IMR-90 (cell line): ENCODE data around the gene AANAT. TPM values are rescaled to one million over a fixed set of nuclear protein-coding genes. Genes with fewer than 3 reads are reported as not detected.
A peak's percentile ranks its signal among the peaks of the same experiment; 100 is the strongest.

ENCODE experiments used
- ATAC-seq: fragments of 200-7000 bp; cut with Tn5 transposase; 2 replicates; pipeline ENCODE4 v1.9.1; 2020; ENCODE audit warnings: low read depth, mild to moderate bottlenecking, moderate library complexity
- BruUV-seq: library from RNA; stranded (reverse); fragments of 400-500 nt; replicated peaks from 2 replicates; lab custom pipeline; 2021; lab: Mats Ljungman, UMichigan
- CTCF ChIA-PET: fragments of 300-600 bp; formaldehyde crosslinking; extraction: SDS; loops from one replicate; lab custom pipeline; 2021; ENCODE audit warnings: antibody characterized with exemption; lab: Yijun Ruan, JAX
- POLR2A ChIA-PET: fragments of 300-600 bp; sonication (Branson Sonifier 250); formaldehyde crosslinking; loops from one replicate; lab custom pipeline; 2022; ENCODE audit warnings: antibody characterized with exemption; ENCODE audit not compliant: unreplicated experiment; lab: Charles Lee
- DNase-seq: peaks from one replicate; pipeline ENCODE4 v3.0.0; 2013
- H2AFZ ChIP-seq: replicated peaks from 2 replicates; pipeline ENCODE3; 2013; ENCODE audit warnings: low read length, mild to moderate bottlenecking; ENCODE audit not compliant: poor library complexity
- H2AK5ac ChIP-seq: 2 replicates; pipeline ENCODE4 v1.6.1; 2013; ENCODE audit warnings: low read depth, low read length, inconsistent platforms
- H2AK9ac ChIP-seq: replicated peaks from 2 replicates; pipeline ENCODE3; 2013; ENCODE audit warnings: mild to moderate bottlenecking, low read depth, low read length, moderate library complexity; ENCODE audit not compliant: poor library complexity
- H2BK120ac ChIP-seq: 2 replicates; pipeline ENCODE4 v1.6.1; 2013; ENCODE audit warnings: low read depth, low read length, inconsistent platforms
- H2BK15ac ChIP-seq: 3 replicates; pipeline ENCODE4 v1.6.1; 2013; ENCODE audit warnings: low read depth, low read length, inconsistent platforms
- H2BK20ac ChIP-seq: 2 replicates; pipeline ENCODE4 v1.6.1; 2013; ENCODE audit warnings: low read depth, mild to moderate bottlenecking, inconsistent platforms, low read length, moderate library complexity
- H2BK5ac ChIP-seq: 2 replicates; pipeline ENCODE4 v1.6.1; 2013; ENCODE audit warnings: mild to moderate bottlenecking, low read depth, low read length, inconsistent platforms; ENCODE audit not compliant: poor library complexity, severe bottlenecking
- H3K14ac ChIP-seq: replicated peaks from 2 replicates; pipeline ENCODE4 v1.6.1; 2013; ENCODE audit warnings: low read depth, low read length, inconsistent platforms
- H3K18ac ChIP-seq: 2 replicates; pipeline ENCODE4 v1.6.1; 2013; ENCODE audit warnings: low read depth, low read length, control low read depth
- H3K23ac ChIP-seq: 2 replicates; pipeline ENCODE4 v1.6.1; 2013; ENCODE audit warnings: low read depth, low read length, inconsistent platforms
- H3K27ac ChIP-seq: 2 replicates; pipeline ENCODE4 v1.5.1; 2013; ENCODE audit warnings: mild to moderate bottlenecking, control low read depth, low read length; ENCODE audit not compliant: insufficient read depth
- H3K27me3 ChIP-seq: 2 replicates; pipeline ENCODE4 v1.6.1; 2013; ENCODE audit warnings: low read length; ENCODE audit not compliant: control insufficient read depth, insufficient read depth
- H3K36me3 ChIP-seq: 2 replicates; pipeline ENCODE4 v1.6.1; 2013; ENCODE audit warnings: low read length, mixed read lengths; ENCODE audit not compliant: control insufficient read depth, insufficient read depth
- H3K4ac ChIP-seq: 2 replicates; pipeline ENCODE4 v1.6.1; 2013; ENCODE audit warnings: low read depth, low read length, inconsistent platforms
- H3K4me1 ChIP-seq: 2 replicates; pipeline ENCODE4 v1.6.1; 2013; ENCODE audit warnings: low read length, mixed read lengths; ENCODE audit not compliant: control insufficient read depth, insufficient read depth
- H3K4me2 ChIP-seq: 2 replicates; pipeline ENCODE4 v1.6.1; 2013; ENCODE audit warnings: low read depth, mild to moderate bottlenecking, control low read depth, low read length, moderate library complexity
- H3K4me3 ChIP-seq: 2 replicates; pipeline ENCODE4 v1.5.1; 2013; ENCODE audit warnings: low read depth, mild to moderate bottlenecking, control low read depth, low read length, moderate library complexity; ENCODE audit not compliant: insufficient read depth
- H3K56ac ChIP-seq: 2 replicates; pipeline ENCODE4 v1.6.1; 2013; ENCODE audit warnings: low read length, inconsistent platforms; ENCODE audit not compliant: insufficient read depth; ENCODE audit errors: extremely low read depth
- H3K79me1 ChIP-seq, 2 experiments: 2 replicates each; pipeline ENCODE4 v1.6.1; 2013; ENCODE audit warnings: low read length in 2 of 2, inconsistent platforms in 1 of 2, low read depth in 1 of 2
- H3K9ac ChIP-seq: 2 replicates; pipeline ENCODE4 v1.6.1; 2013; ENCODE audit warnings: low read depth, low read length, control low read depth
- H3K9me1 ChIP-seq: 2 replicates; pipeline ENCODE4 v1.6.1; 2013; ENCODE audit warnings: low read length, inconsistent platforms; ENCODE audit not compliant: insufficient read depth
- H3K9me3 ChIP-seq: 2 replicates; pipeline ENCODE4 v1.6.1; 2013; ENCODE audit warnings: low read length; ENCODE audit not compliant: control insufficient read depth, insufficient read depth
- H4K20me1 ChIP-seq: 2 replicates; pipeline ENCODE4 v1.6.1; 2013; ENCODE audit warnings: low read length, inconsistent platforms; ENCODE audit not compliant: insufficient read depth
- H4K5ac ChIP-seq: 2 replicates; pipeline ENCODE4 v1.6.1; 2013; ENCODE audit warnings: mild to moderate bottlenecking, low read depth, low read length, control low read depth
- H4K8ac ChIP-seq, 2 experiments: 2 replicates each; pipeline ENCODE4 v1.6.1; 2013; ENCODE audit warnings: low read depth in 2 of 2, low read length in 2 of 2, control low read depth in 1 of 2, inconsistent platforms in 1 of 2
- H4K91ac ChIP-seq: 2 replicates; pipeline ENCODE4 v1.6.1; 2013; ENCODE audit warnings: low read depth, low read length, inconsistent platforms; ENCODE audit not compliant: insufficient read depth
- NFE2L2 ChIP-seq: fragments of 150-350 bp; IDR thresholded peaks from 2 replicates; pipeline ENCODE4 v1.6.1; 2016; ENCODE audit warnings: low read depth, mild to moderate bottlenecking, low read length
- WGBS, 2 experiments: methylation state at CpG; one replicate each; pipeline versions ENCODE4 v1.1.5 to v1.1.7; 2013; ENCODE audit warnings: missing lambda C conversion rate in 2 of 2; ENCODE audit not compliant: insufficient read length in 1 of 2; ENCODE audit errors: extremely low coverage in 2 of 2; 5-methylcytosine and 5-hydroxymethylcytosine counted together
- dilution Hi-C: fragments of 300-500 bp; cut with HindIII; formaldehyde crosslinking; loops from one replicate; pipeline ENCODE4 v1.14.3; 2018; ENCODE audit warnings: low sequenced_read_pairs; ENCODE audit not compliant: unreplicated experiment
- in situ Hi-C: fragments of 300-500 bp; cut with MboI; formaldehyde crosslinking; loops from 3 replicates; pipeline ENCODE4 v1.14.3; 2019; ENCODE audit warnings: low sequenced_read_pairs, inconsistent platforms, mixed read lengths
- intact Hi-C: fragments of 100-400 bp; cut with micrococcal nuclease; formaldehyde crosslinking; loops from 2 replicates; pipeline ENCODE4 v1.10.0; 2022
- polyA plus RNA-seq, 3 experiments: library from polyadenylated mRNA; depleted of rRNA; stranded (reverse); fragments of >200 nt; gene quantifications; 2 replicates each; pipeline ENCODE4 v1.2.3, GENCODE V29; 2012; ENCODE audit warnings: low replicate concordance in 1 of 3
- total RNA-seq: library from RNA; depleted of rRNA; stranded (reverse); fragments of >200 nt; gene quantifications from 2 replicates; pipeline ENCODE4 v1.2.3, GENCODE V29; 2012

The AANAT gene
- total and polyA plus RNA-seq, 2 of the 4 experiments (the other 2 are of a cell fraction) = 0.21 TPM; not detected in 1

- Histone ChIP-seq H3K79me1 (no peaks in the 10 kb centered on the region), H2BK5ac (no peak overlapping the region), H3K27ac (no peak overlapping the region), H3K27me3 (no peaks in the 10 kb centered on the region), H2BK120ac (no peak overlapping the region), H3K14ac (no peak overlapping the region), H3K18ac (no peak overlapping the region), H4K5ac (no peak overlapping the region), H4K8ac (no peak overlapping the region), H2AK9ac (no peak overlapping the region), H3K4me2 (no peak overlapping the region), H3K9ac (no peak overlapping the region), H3K56ac (no peak overlapping the region), H3K4me3 (no peak overlapping the region), H2BK20ac (no peak overlapping the region), H2AFZ (no peak overlapping the region), H3K4me1 (peaks cover 4% of the 10 kb centered on the region), H4K91ac (no peak overlapping the region), H3K9me1 (no peaks in the 10 kb centered on the region), H2BK15ac (no peak overlapping the region), H3K4ac (0 out of 2 replicates have a peak overlapping the region, but pooled peaks have one; percentile 22), H3K36me3 (no peaks in the 10 kb centered on the region), H4K20me1 (no peaks in the 10 kb centered on the region), H3K23ac (no peak overlapping the region), H3K9me3 (no peaks in the 10 kb centered on the region), H2AK5ac (no peak overlapping the region; the same call in 1 of the 2 replicates)
- BruUV-seq = no TSS peak
- in situ Hi-C loops = no loop called here
- dilution Hi-C loops = no loop called here
- DNase-seq (no peak), ATAC-seq (no peak)
- intact Hi-C loops = no loop called here
- TF ChIP-seq NFE2L2 = no peak
- ChIA-PET POLR2A (no interaction called here), CTCF (no interaction called here)
- 93% methylated on average over 5 of the region's 11 CpGs; no CpG with 5 or more reads in 1 of the 2 experiments for WGBS, 2 experiments
Measured at GRCh38 chr17:76484228-76484725, 16.9 kb downstream of the AANAT start.
